A549 (cell line): ENCODE results near the gene PTPRJ.

ENCODE experiments used
- BHLHE40 ChIP-seq: IDR thresholded peaks from 2 replicates; pipeline ENCODE4 v1.6.1; 2012; ENCODE audit warnings: low read depth, low read length, inconsistent platforms
- EHMT2 ChIP-seq: fragments of 200-600 bp; sonication (generic); IDR thresholded peaks from 2 replicates; pipeline ENCODE4 v1.6.1; 2016; ENCODE audit warnings: antibody characterized with exemption, low read depth, mild to moderate bottlenecking, moderate library complexity
- POLR2A ChIP-seq: IDR thresholded peaks from 2 replicates; pipeline ENCODE4 v1.6.1; 2012; ENCODE audit warnings: mild to moderate bottlenecking, low read length
- TF ChIP-seq, protein P1 (sequence below): fragments of >200 bp; sonication (Bioruptor Twin); formaldehyde crosslinking; IDR thresholded peaks from 3 replicates; pipeline ENCODE4 v1.5.1; 2016
- TF ChIP-seq, protein P2 (sequence below): IDR thresholded peaks from 2 replicates; pipeline ENCODE4 v1.6.1; 2012; ENCODE audit warnings: low read depth, borderline replicate concordance

DNA sequence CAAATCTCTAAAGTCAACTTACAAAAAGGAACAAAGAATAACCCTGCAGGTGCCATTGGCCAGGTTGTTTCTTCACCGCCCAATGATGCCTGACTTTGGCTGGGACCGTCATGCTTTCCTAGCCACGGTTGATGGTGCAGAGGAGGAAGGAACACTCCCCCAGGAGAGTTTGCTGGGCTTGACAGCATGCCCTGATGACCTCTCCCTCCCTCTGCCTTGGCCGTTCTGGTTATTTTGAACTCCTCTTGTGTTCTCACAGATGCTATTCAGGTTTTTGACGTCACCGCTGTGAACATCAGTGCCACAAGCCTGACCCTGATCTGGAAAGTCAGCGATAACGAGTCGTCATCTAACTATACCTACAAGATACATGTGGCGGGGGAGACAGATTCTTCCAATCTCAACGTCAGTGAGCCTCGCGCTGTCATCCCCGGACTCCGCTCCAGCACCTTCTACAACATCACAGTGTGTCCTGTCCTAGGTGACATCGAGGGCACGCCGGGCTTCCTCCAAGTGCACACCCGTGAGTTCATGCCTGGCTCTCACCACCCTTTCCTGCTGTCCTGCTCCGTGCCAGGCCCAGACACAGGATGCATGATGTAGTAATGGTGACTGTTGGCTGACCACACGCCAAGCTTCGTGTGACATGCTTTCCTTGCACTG lies 147.3 kb downstream of the PTPRJ start:
- TF ChIP-seq POLR2A: no peak
- TF ChIP-seq, protein P1, sequence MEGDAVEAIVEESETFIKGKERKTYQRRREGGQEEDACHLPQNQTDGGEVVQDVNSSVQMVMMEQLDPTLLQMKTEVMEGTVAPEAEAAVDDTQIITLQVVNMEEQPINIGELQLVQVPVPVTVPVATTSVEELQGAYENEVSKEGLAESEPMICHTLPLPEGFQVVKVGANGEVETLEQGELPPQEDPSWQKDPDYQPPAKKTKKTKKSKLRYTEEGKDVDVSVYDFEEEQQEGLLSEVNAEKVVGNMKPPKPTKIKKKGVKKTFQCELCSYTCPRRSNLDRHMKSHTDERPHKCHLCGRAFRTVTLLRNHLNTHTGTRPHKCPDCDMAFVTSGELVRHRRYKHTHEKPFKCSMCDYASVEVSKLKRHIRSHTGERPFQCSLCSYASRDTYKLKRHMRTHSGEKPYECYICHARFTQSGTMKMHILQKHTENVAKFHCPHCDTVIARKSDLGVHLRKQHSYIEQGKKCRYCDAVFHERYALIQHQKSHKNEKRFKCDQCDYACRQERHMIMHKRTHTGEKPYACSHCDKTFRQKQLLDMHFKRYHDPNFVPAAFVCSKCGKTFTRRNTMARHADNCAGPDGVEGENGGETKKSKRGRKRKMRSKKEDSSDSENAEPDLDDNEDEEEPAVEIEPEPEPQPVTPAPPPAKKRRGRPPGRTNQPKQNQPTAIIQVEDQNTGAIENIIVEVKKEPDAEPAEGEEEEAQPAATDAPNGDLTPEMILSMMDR: no peak
- TF ChIP-seq EHMT2: no peak
- TF ChIP-seq BHLHE40: no peak
- TF ChIP-seq, protein P2, sequence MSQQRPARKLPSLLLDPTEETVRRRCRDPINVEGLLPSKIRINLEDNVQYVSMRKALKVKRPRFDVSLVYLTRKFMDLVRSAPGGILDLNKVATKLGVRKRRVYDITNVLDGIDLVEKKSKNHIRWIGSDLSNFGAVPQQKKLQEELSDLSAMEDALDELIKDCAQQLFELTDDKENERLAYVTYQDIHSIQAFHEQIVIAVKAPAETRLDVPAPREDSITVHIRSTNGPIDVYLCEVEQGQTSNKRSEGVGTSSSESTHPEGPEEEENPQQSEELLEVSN: no peak
